Measurements from ENCODE around the gene ARHGEF5. TPM values are rescaled to one million over a fixed set of nuclear protein-coding genes. Genes with fewer than 3 reads are reported as not detected.
A peak's percentile ranks its signal among the peaks of the same experiment; 100 is the strongest.
"Not testable (repeated sequence)": the region's sequence is repeated elsewhere in the genome, so short reads cannot be mapped to it uniquely, and the experiment has no call there.

Gene ARHGEF5
- total and polyA plus RNA-seq, 2 of the 13 experiments (the other 11 are each of a cell fraction or from before 2014, with no cell fraction given), result 1.2 to 1.3 TPM

GRCh38 chr7:144311872-144312469 lies 43.2 kb upstream of the ARHGEF5 start, which contains the start of gene OR2A1:
TSS of gene OR2A1 (plus strand) at chr7:144312419. CDS start at chr7:144318125, 5,706 bp downstream.
- in situ Hi-C loops (cut with HindIII; ENCODE audit: extremely low pct_ligation_motif_present, low pct_unique_long_range_greater_than_20kb); POLR2A ChIA-PET; H3K4me2 ChIP-seq (ENCODE audit: low read depth, low read length); CTCF ChIA-PET (ENCODE audit: low intra/inter-chr PET ratio, low total read pairs); H3K79me2 ChIP-seq (ENCODE audit: insufficient read depth, low read length); H3K27me3 ChIP-seq (ENCODE audit: control insufficient read depth in 1 of 2, insufficient read depth in 2 of 2, low read length in 2 of 2); H3K4me3 ChIP-seq (replicated peaks in 1 of 3; ENCODE audit: insufficient read depth in 1 of 3, low read depth in 2 of 3, low read length in 3 of 3); BruUV-seq (replicated peaks); H4K20me1 ChIP-seq (ENCODE audit: insufficient read depth, low read length); H2AFZ ChIP-seq (ENCODE audit: low read length); H3K4me1 ChIP-seq (ENCODE audit: insufficient read depth, low read length); H3K9ac ChIP-seq (ENCODE audit: insufficient read depth, low read depth, low read length); H3K27ac ChIP-seq (ENCODE audit: extremely low read length, insufficient read depth, low read length); DNase-seq (ENCODE audit: low spot score); H3K9me3 ChIP-seq (ENCODE audit: low read length); FAIRE-seq; intact Hi-C loops (cut with micrococcal nuclease; ENCODE audit: unreplicated experiment); ATAC-seq; H3K36me3 ChIP-seq (replicated peaks in 1 of 2; ENCODE audit: control insufficient read depth in 1 of 2, insufficient read depth in 2 of 2, low read length in 2 of 2): not testable (repeated sequence)
- no CpG with 5 or more reads among the region's 2 CpGs for WGBS (ENCODE audit: low lambda C conversion rate)

- H2AFZ ChIP-seq (ENCODE audit: low read length); FAIRE-seq; in situ Hi-C loops (cut with HindIII; ENCODE audit: extremely low pct_ligation_motif_present, low pct_unique_long_range_greater_than_20kb); H3K4me2 ChIP-seq (ENCODE audit: low read depth, low read length); BruUV-seq (replicated peaks); H3K27me3 ChIP-seq (ENCODE audit: control insufficient read depth in 1 of 2, insufficient read depth in 2 of 2, low read length in 2 of 2); H3K4me3 ChIP-seq (replicated peaks in 1 of 3; ENCODE audit: insufficient read depth in 1 of 3, low read depth in 2 of 3, low read length in 3 of 3); H3K9me3 ChIP-seq (ENCODE audit: low read length); intact Hi-C loops (cut with micrococcal nuclease; ENCODE audit: unreplicated experiment); H3K79me2 ChIP-seq (ENCODE audit: insufficient read depth, low read length); H4K20me1 ChIP-seq (ENCODE audit: insufficient read depth, low read length); ATAC-seq; DNase-seq (ENCODE audit: low spot score); H3K27ac ChIP-seq (ENCODE audit: extremely low read length, insufficient read depth, low read length); H3K4me1 ChIP-seq (ENCODE audit: insufficient read depth, low read length); CTCF ChIA-PET (ENCODE audit: low intra/inter-chr PET ratio, low total read pairs); POLR2A ChIA-PET; H3K36me3 ChIP-seq (replicated peaks in 1 of 2; ENCODE audit: control insufficient read depth in 1 of 2, insufficient read depth in 2 of 2, low read length in 2 of 2); H3K9ac ChIP-seq (ENCODE audit: insufficient read depth, low read depth, low read length): not testable (repeated sequence)
- WGBS (ENCODE audit: low lambda C conversion rate), result no CpG with 5 or more reads among the region's 1 CpG
These were observed 37.7 kb upstream of the ARHGEF5 start for GRCh38 chr7:144317537-144317936.

GRCh38 chr7:144319547-144319946 lies 35.7 kb upstream of the ARHGEF5 start:
- H3K27me3 ChIP-seq (ENCODE audit: control insufficient read depth in 1 of 2, insufficient read depth in 2 of 2, low read length in 2 of 2); H3K79me2 ChIP-seq (ENCODE audit: insufficient read depth, low read length); CTCF ChIA-PET (ENCODE audit: low intra/inter-chr PET ratio, low total read pairs); H3K4me3 ChIP-seq (replicated peaks in 1 of 3; ENCODE audit: insufficient read depth in 1 of 3, low read depth in 2 of 3, low read length in 3 of 3); H3K9me3 ChIP-seq (ENCODE audit: low read length); in situ Hi-C loops (cut with HindIII; ENCODE audit: extremely low pct_ligation_motif_present, low pct_unique_long_range_greater_than_20kb); FAIRE-seq; DNase-seq (ENCODE audit: low spot score); H3K9ac ChIP-seq (ENCODE audit: insufficient read depth, low read depth, low read length); H3K4me1 ChIP-seq (ENCODE audit: insufficient read depth, low read length); H4K20me1 ChIP-seq (ENCODE audit: insufficient read depth, low read length); intact Hi-C loops (cut with micrococcal nuclease; ENCODE audit: unreplicated experiment); POLR2A ChIA-PET; H3K27ac ChIP-seq (ENCODE audit: extremely low read length, insufficient read depth, low read length); H3K36me3 ChIP-seq (replicated peaks in 1 of 2; ENCODE audit: control insufficient read depth in 1 of 2, insufficient read depth in 2 of 2, low read length in 2 of 2); BruUV-seq (replicated peaks); H3K4me2 ChIP-seq (ENCODE audit: low read depth, low read length); H2AFZ ChIP-seq (ENCODE audit: low read length); ATAC-seq: not testable (repeated sequence)
- WGBS (ENCODE audit: low lambda C conversion rate), result no CpG with 5 or more reads among the region's 2 CpGs

GRCh38 chr7:144321677-144322206 lies 33.5 kb upstream of the ARHGEF5 start:
- BruUV-seq (replicated peaks); H3K4me1 ChIP-seq (ENCODE audit: insufficient read depth, low read length); ATAC-seq; H3K9ac ChIP-seq (ENCODE audit: insufficient read depth, low read depth, low read length); in situ Hi-C loops (cut with HindIII; ENCODE audit: extremely low pct_ligation_motif_present, low pct_unique_long_range_greater_than_20kb); DNase-seq (ENCODE audit: low spot score); H3K36me3 ChIP-seq (replicated peaks in 1 of 2; ENCODE audit: control insufficient read depth in 1 of 2, insufficient read depth in 2 of 2, low read length in 2 of 2); H2AFZ ChIP-seq (ENCODE audit: low read length); H3K9me3 ChIP-seq (ENCODE audit: low read length); CTCF ChIA-PET (ENCODE audit: low intra/inter-chr PET ratio, low total read pairs); H3K79me2 ChIP-seq (ENCODE audit: insufficient read depth, low read length); H3K4me2 ChIP-seq (ENCODE audit: low read depth, low read length); H3K27me3 ChIP-seq (ENCODE audit: control insufficient read depth in 1 of 2, insufficient read depth in 2 of 2, low read length in 2 of 2); H3K27ac ChIP-seq (ENCODE audit: extremely low read length, insufficient read depth, low read length); POLR2A ChIA-PET; intact Hi-C loops (cut with micrococcal nuclease; ENCODE audit: unreplicated experiment); H4K20me1 ChIP-seq (ENCODE audit: insufficient read depth, low read length); H3K4me3 ChIP-seq (replicated peaks in 1 of 3; ENCODE audit: insufficient read depth in 1 of 3, low read depth in 2 of 3, low read length in 3 of 3): not testable (repeated sequence)
- FAIRE-seq, result peak; percentile 26
- no CpG with 5 or more reads among the region's 3 CpGs for WGBS (ENCODE audit: low lambda C conversion rate)
